ENCODE results near the gene ISLR2.
"Not testable (repeated sequence)": the region's sequence is repeated elsewhere in the genome, so short reads cannot be mapped to it uniquely, and the experiment has no call there.

GRCh38 chr15:74094567-74094966 lies 35.8 kb upstream of the ISLR2 start:
- not testable (repeated sequence) for TF ChIP-seq YY1 (IDR thresholded peaks at IDR 0.05; ENCODE audit: insufficient read depth, insufficient read length); ZNF274 (IDR thresholded peaks at IDR 0.05; ENCODE audit: low read depth, low read length); SUZ12 (IDR thresholded peaks at IDR 0.05; ENCODE audit: extremely low read depth, insufficient read depth, insufficient read length)
